IMR-90 (cell line): ENCODE results near the gene FMN2. TPM values are rescaled to one million over a fixed set of nuclear protein-coding genes. Genes with fewer than 3 reads are reported as not detected.
A peak's percentile ranks its signal among the peaks of the same experiment; 100 is the strongest.

Source experiments
- ATAC-seq: fragments of 200-7000 bp; cut with Tn5 transposase; 2 replicates; pipeline ENCODE4 v1.9.1; 2020; ENCODE audit warnings: low read depth, mild to moderate bottlenecking, moderate library complexity
- BruUV-seq: library from RNA; stranded (reverse); fragments of 400-500 nt; replicated peaks from 2 replicates; lab custom pipeline; 2021; lab: Mats Ljungman, UMichigan
- CTCF ChIA-PET: fragments of 300-600 bp; formaldehyde crosslinking; extraction: SDS; loops from one replicate; lab custom pipeline; 2021; ENCODE audit warnings: antibody characterized with exemption; lab: Yijun Ruan, JAX
- POLR2A ChIA-PET: fragments of 300-600 bp; sonication (Branson Sonifier 250); formaldehyde crosslinking; loops from one replicate; lab custom pipeline; 2022; ENCODE audit warnings: antibody characterized with exemption; ENCODE audit not compliant: unreplicated experiment; lab: Charles Lee
- DNase-seq: peaks from one replicate; pipeline ENCODE4 v3.0.0; 2013
- H2AFZ ChIP-seq: replicated peaks from 2 replicates; pipeline ENCODE3; 2013; ENCODE audit warnings: low read length, mild to moderate bottlenecking; ENCODE audit not compliant: poor library complexity
- H2AK5ac ChIP-seq: 2 replicates; pipeline ENCODE4 v1.6.1; 2013; ENCODE audit warnings: low read depth, low read length, inconsistent platforms
- H2AK9ac ChIP-seq: replicated peaks from 2 replicates; pipeline ENCODE3; 2013; ENCODE audit warnings: mild to moderate bottlenecking, low read depth, low read length, moderate library complexity; ENCODE audit not compliant: poor library complexity
- H2BK120ac ChIP-seq: 2 replicates; pipeline ENCODE4 v1.6.1; 2013; ENCODE audit warnings: low read depth, low read length, inconsistent platforms
- H2BK15ac ChIP-seq: 3 replicates; pipeline ENCODE4 v1.6.1; 2013; ENCODE audit warnings: low read depth, low read length, inconsistent platforms
- H2BK20ac ChIP-seq: 2 replicates; pipeline ENCODE4 v1.6.1; 2013; ENCODE audit warnings: low read depth, mild to moderate bottlenecking, inconsistent platforms, low read length, moderate library complexity
- H2BK5ac ChIP-seq: 2 replicates; pipeline ENCODE4 v1.6.1; 2013; ENCODE audit warnings: mild to moderate bottlenecking, low read depth, low read length, inconsistent platforms; ENCODE audit not compliant: poor library complexity, severe bottlenecking
- H3K14ac ChIP-seq: replicated peaks from 2 replicates; pipeline ENCODE4 v1.6.1; 2013; ENCODE audit warnings: low read depth, low read length, inconsistent platforms
- H3K18ac ChIP-seq: 2 replicates; pipeline ENCODE4 v1.6.1; 2013; ENCODE audit warnings: low read depth, low read length, control low read depth
- H3K23ac ChIP-seq: 2 replicates; pipeline ENCODE4 v1.6.1; 2013; ENCODE audit warnings: low read depth, low read length, inconsistent platforms
- H3K27ac ChIP-seq: 2 replicates; pipeline ENCODE4 v1.5.1; 2013; ENCODE audit warnings: mild to moderate bottlenecking, control low read depth, low read length; ENCODE audit not compliant: insufficient read depth
- H3K27me3 ChIP-seq: 2 replicates; pipeline ENCODE4 v1.6.1; 2013; ENCODE audit warnings: low read length; ENCODE audit not compliant: control insufficient read depth, insufficient read depth
- H3K36me3 ChIP-seq: 2 replicates; pipeline ENCODE4 v1.6.1; 2013; ENCODE audit warnings: low read length, mixed read lengths; ENCODE audit not compliant: control insufficient read depth, insufficient read depth
- H3K4ac ChIP-seq: 2 replicates; pipeline ENCODE4 v1.6.1; 2013; ENCODE audit warnings: low read depth, low read length, inconsistent platforms
- H3K4me1 ChIP-seq: 2 replicates; pipeline ENCODE4 v1.6.1; 2013; ENCODE audit warnings: low read length, mixed read lengths; ENCODE audit not compliant: control insufficient read depth, insufficient read depth
- H3K4me2 ChIP-seq: 2 replicates; pipeline ENCODE4 v1.6.1; 2013; ENCODE audit warnings: low read depth, mild to moderate bottlenecking, control low read depth, low read length, moderate library complexity
- H3K4me3 ChIP-seq: 2 replicates; pipeline ENCODE4 v1.5.1; 2013; ENCODE audit warnings: low read depth, mild to moderate bottlenecking, control low read depth, low read length, moderate library complexity; ENCODE audit not compliant: insufficient read depth
- H3K56ac ChIP-seq: 2 replicates; pipeline ENCODE4 v1.6.1; 2013; ENCODE audit warnings: low read length, inconsistent platforms; ENCODE audit not compliant: insufficient read depth; ENCODE audit errors: extremely low read depth
- H3K79me1 ChIP-seq, 2 experiments: 2 replicates each; pipeline ENCODE4 v1.6.1; 2013; ENCODE audit warnings: low read length in 2 of 2, inconsistent platforms in 1 of 2, low read depth in 1 of 2
- H3K9ac ChIP-seq: 2 replicates; pipeline ENCODE4 v1.6.1; 2013; ENCODE audit warnings: low read depth, low read length, control low read depth
- H3K9me1 ChIP-seq: 2 replicates; pipeline ENCODE4 v1.6.1; 2013; ENCODE audit warnings: low read length, inconsistent platforms; ENCODE audit not compliant: insufficient read depth
- H3K9me3 ChIP-seq: 2 replicates; pipeline ENCODE4 v1.6.1; 2013; ENCODE audit warnings: low read length; ENCODE audit not compliant: control insufficient read depth, insufficient read depth
- H4K20me1 ChIP-seq: 2 replicates; pipeline ENCODE4 v1.6.1; 2013; ENCODE audit warnings: low read length, inconsistent platforms; ENCODE audit not compliant: insufficient read depth
- H4K5ac ChIP-seq: 2 replicates; pipeline ENCODE4 v1.6.1; 2013; ENCODE audit warnings: mild to moderate bottlenecking, low read depth, low read length, control low read depth
- H4K8ac ChIP-seq, 2 experiments: 2 replicates each; pipeline ENCODE4 v1.6.1; 2013; ENCODE audit warnings: low read depth in 2 of 2, low read length in 2 of 2, control low read depth in 1 of 2, inconsistent platforms in 1 of 2
- H4K91ac ChIP-seq: 2 replicates; pipeline ENCODE4 v1.6.1; 2013; ENCODE audit warnings: low read depth, low read length, inconsistent platforms; ENCODE audit not compliant: insufficient read depth
- BHLHE40 ChIP-seq: fragments of 150-350 bp; IDR thresholded peaks from 2 replicates; pipeline ENCODE4 v1.6.1; 2016; ENCODE audit warnings: mild to moderate bottlenecking, low read depth, low read length
- CEBPB ChIP-seq: IDR thresholded peaks from 2 replicates; pipeline ENCODE4 v1.6.1; 2012; ENCODE audit warnings: low read depth, low read length, improper control_type of control experiment
- CHD1 ChIP-seq: IDR thresholded peaks from 2 replicates; pipeline ENCODE4 v1.6.1; 2012; ENCODE audit warnings: low read depth, low read length, improper control_type of control experiment
- ELK1 ChIP-seq: fragments of 150-350 bp; IDR thresholded peaks from 2 replicates; pipeline ENCODE4 v1.6.1; 2016; ENCODE audit warnings: low read depth, mild to moderate bottlenecking, low read length, moderate library complexity, borderline replicate concordance
- FOS ChIP-seq: fragments of 150-350 bp; IDR thresholded peaks from 2 replicates; pipeline ENCODE4 v1.6.1; 2016; ENCODE audit warnings: low read depth, low read length
- MAFK ChIP-seq: IDR thresholded peaks from 2 replicates; pipeline ENCODE4 v1.6.1; 2012; ENCODE audit warnings: low read depth, low read length, improper control_type of control experiment
- MAZ ChIP-seq: IDR thresholded peaks from 2 replicates; pipeline ENCODE4 v1.6.1; 2012; ENCODE audit warnings: low read depth, mild to moderate bottlenecking, low read length, improper control_type of control experiment, moderate library complexity, borderline replicate concordance
- MXI1 ChIP-seq: IDR thresholded peaks from 2 replicates; pipeline ENCODE4 v1.6.1; 2012; ENCODE audit warnings: low read depth, mild to moderate bottlenecking, low read length, moderate library complexity, borderline replicate concordance
- NFE2L2 ChIP-seq: fragments of 150-350 bp; IDR thresholded peaks from 2 replicates; pipeline ENCODE4 v1.6.1; 2016; ENCODE audit warnings: low read depth, mild to moderate bottlenecking, low read length
- RAD21 ChIP-seq: IDR thresholded peaks from 2 replicates; pipeline ENCODE4 v1.6.1; 2012; ENCODE audit warnings: low read length, improper control_type of control experiment
- RCOR1 ChIP-seq: IDR thresholded peaks from 2 replicates; pipeline ENCODE4 v1.6.1; 2012; ENCODE audit warnings: mild to moderate bottlenecking, low read length, improper control_type of control experiment; ENCODE audit not compliant: insufficient replicate concordance
- RFX5 ChIP-seq: IDR thresholded peaks from 2 replicates; pipeline ENCODE4 v1.8.0; 2012; ENCODE audit warnings: low read depth, mild to moderate bottlenecking, low read length, moderate library complexity
- SMC3 ChIP-seq: fragments of 150-350 bp; IDR thresholded peaks from 2 replicates; pipeline ENCODE4 v1.6.1; 2016; ENCODE audit warnings: low read depth, mild to moderate bottlenecking, antibody characterized with exemption, low read length, moderate library complexity
- USF2 ChIP-seq: fragments of 150-350 bp; IDR thresholded peaks from 2 replicates; pipeline ENCODE4 v1.6.1; 2017; ENCODE audit warnings: mild to moderate bottlenecking, antibody characterized with exemption, low read length, low read depth
- dilution Hi-C: fragments of 300-500 bp; cut with HindIII; formaldehyde crosslinking; loops from one replicate; pipeline ENCODE4 v1.14.3; 2018; ENCODE audit warnings: low sequenced_read_pairs; ENCODE audit not compliant: unreplicated experiment
- in situ Hi-C: fragments of 300-500 bp; cut with MboI; formaldehyde crosslinking; loops from 3 replicates; pipeline ENCODE4 v1.14.3; 2019; ENCODE audit warnings: low sequenced_read_pairs, inconsistent platforms, mixed read lengths
- intact Hi-C: fragments of 100-400 bp; cut with micrococcal nuclease; formaldehyde crosslinking; loops from 2 replicates; pipeline ENCODE4 v1.10.0; 2022
- polyA plus RNA-seq, 3 experiments: library from polyadenylated mRNA; depleted of rRNA; stranded (reverse); fragments of >200 nt; gene quantifications; 2 replicates each; pipeline ENCODE4 v1.2.3, GENCODE V29; 2012; ENCODE audit warnings: low replicate concordance in 1 of 3
- total RNA-seq: library from RNA; depleted of rRNA; stranded (reverse); fragments of >200 nt; gene quantifications from 2 replicates; pipeline ENCODE4 v1.2.3, GENCODE V29; 2012

FMN2 gene
- total and polyA plus RNA-seq, 2 of the 4 experiments (the other 2 are of a cell fraction), result 29.0 to 35.8 TPM

DNA sequence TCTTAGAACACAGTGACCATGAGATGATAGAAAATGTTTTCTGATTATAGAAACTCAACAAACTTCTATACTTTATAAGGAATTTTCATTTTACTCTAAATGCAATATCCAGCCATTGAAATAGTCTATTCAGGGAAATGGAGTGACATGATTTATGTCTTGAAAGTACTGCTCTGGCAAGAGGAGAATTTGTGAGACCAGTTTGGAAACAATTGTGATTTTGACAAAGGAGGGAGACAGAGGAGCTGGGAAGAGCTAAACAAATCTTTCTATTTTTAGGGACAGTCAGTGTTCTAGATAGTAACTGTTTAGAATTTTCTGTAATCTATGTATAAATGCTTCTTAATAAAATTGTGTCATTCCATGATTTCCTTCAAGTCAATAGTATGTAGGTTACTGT lies 252.3 kb downstream of the FMN2 start:
- Histone ChIP-seq H3K27ac (no peak overlapping the region), H3K36me3 (peaks cover 2% of the 10 kb centered on the region; the same call in 1 of the 2 replicates), H2BK20ac (peak overlapping the region; percentile 73; the same call in 1 of the 2 replicates), H3K27me3 (no peaks in the 10 kb centered on the region), H3K4ac (peak overlapping the region; percentile 83; the same call in 1 of the 2 replicates), H4K91ac (peak overlapping the region; percentile 78; the same call in 1 of the 2 replicates), H2AK9ac (no peak overlapping the region), H3K4me2 (no peak overlapping the region), H4K20me1 (no peaks in the 10 kb centered on the region), H4K8ac (peak overlapping the region; percentile 48 to 67; a peak in 2 of 4 replicates), H3K56ac (no peak overlapping the region), H3K9ac (no peak overlapping the region), H2AK5ac (no peak overlapping the region), H3K14ac (peak overlapping the region; percentile 79), H3K79me1 (peaks cover 18 to 46% of the 10 kb centered on the region in 2 experiments), H3K23ac (peak overlapping the region; percentile 47; the same call in 1 of the 2 replicates), H2BK5ac (peak overlapping the region; percentile 69), H4K5ac (no peak overlapping the region), H2BK120ac (peak overlapping the region; percentile 62), H3K4me1 (peaks cover 14% of the 10 kb centered on the region), H3K9me1 (peaks cover 7% of the 10 kb centered on the region), H2BK15ac (peak overlapping the region; percentile 73; the same call in 1 of the 3 replicates), H3K4me3 (no peak overlapping the region), H3K18ac (no peak overlapping the region), H2AFZ (no peak overlapping the region), H3K9me3 (no peaks in the 10 kb centered on the region)
- no peak for DNase-seq
- dilution Hi-C loops, result no loop called here
- CTCF ChIA-PET, result interaction anchor here (1.0 kb wide), 1 partner anchor 154 kb away, joined by 3 read pairs; no protein-coding TSS in a partner anchor
- TF ChIP-seq USF2 (no peak), CHD1 (no peak), RFX5 (no peak), CEBPB (no peak), NFE2L2 (no peak), MXI1 (no peak), MAFK (no peak), SMC3 (no peak), BHLHE40 (no peak), RCOR1 (no peak), MAZ (no peak), RAD21 (no peak), FOS (no peak), ELK1 (no peak)
- no TSS peak for BruUV-seq
- POLR2A ChIA-PET, result no interaction called here
- in situ Hi-C loops, result no loop called here
- no peak for ATAC-seq
- intact Hi-C loops, result no loop called here
